K562 (cell line): ENCODE data around the gene TERC. TPM values are rescaled to one million over a fixed set of nuclear protein-coding genes. Genes with fewer than 3 reads are reported as not detected.

Source experiments
- ELF1 ChIP-seq: fragments of 200-800 bp; sonication (Bioruptor generic); IDR thresholded peaks from 2 replicates; pipeline ENCODE4 v1.6.1; 2016; ENCODE audit warnings: missing genetic modification characterization, missing compliant biosample characterization
- ELF2 ChIP-seq: fragments of 250-450 bp; sonication (Bioruptor Pico); IDR thresholded peaks from 2 replicates; pipeline ENCODE4 v1.5.0; 2021; ENCODE audit warnings: mild to moderate bottlenecking
- ETV1 ChIP-seq: fragments of 450-650 bp; conservative IDR thresholded peaks from 2 replicates; pipeline ENCODE4 v1.6.1; 2016; ENCODE audit warnings: missing genetic modification characterization, control low read depth, low read depth, missing compliant biosample characterization
- GATAD2A ChIP-seq: fragments of 450-650 bp; IDR thresholded peaks from 2 replicates; pipeline ENCODE4 v1.6.1; 2017
- KLF6 ChIP-seq: fragments of 250-450 bp; sonication (Bioruptor Pico); IDR thresholded peaks from 2 replicates; pipeline ENCODE4 v1.4.0; 2020; ENCODE audit warnings: mild to moderate bottlenecking, moderate library complexity, borderline replicate concordance
- NFATC3 ChIP-seq: fragments of 450-650 bp; IDR thresholded peaks from 2 replicates; pipeline ENCODE4 v1.6.1; 2017; ENCODE audit warnings: mild to moderate bottlenecking
- OTX1 ChIP-seq: fragments of 450-650 bp; formaldehyde crosslinking; IDR thresholded peaks from 2 replicates; pipeline ENCODE4 v1.4.0; 2022; ENCODE audit warnings: mild to moderate bottlenecking
- POLR2B ChIP-seq: fragments of 450-650 bp; IDR thresholded peaks from 2 replicates; pipeline ENCODE4 v1.6.1; 2018; ENCODE audit warnings: low read depth; ENCODE audit not compliant: partially characterized antibody
- SAFB2 ChIP-seq: fragments of 200-400 bp; formaldehyde crosslinking; IDR thresholded peaks from 2 replicates; pipeline ENCODE4 v1.6.1; 2018; ENCODE audit warnings: borderline replicate concordance, low read length, low read depth, moderate library complexity; ENCODE audit not compliant: severe bottlenecking
- SP1 ChIP-seq: sonication (generic); formaldehyde crosslinking; IDR thresholded peaks from 2 replicates; pipeline ENCODE4 v1.8.1; 2022; ENCODE audit warnings: mild to moderate bottlenecking, missing genetic modification reagents
- SPI1 ChIP-seq: IDR thresholded peaks from 2 replicates; pipeline ENCODE4 v1.6.1; 2011; ENCODE audit warnings: low read depth, low read length, control low read depth, borderline replicate concordance
- TEAD2 ChIP-seq: fragments of 450-650 bp; IDR thresholded peaks from 2 replicates; pipeline ENCODE4 v1.6.1; 2016; ENCODE audit warnings: missing genetic modification characterization, control low read depth, missing compliant biosample characterization
- ZNF146 ChIP-seq: IDR thresholded peaks from one replicate; pipeline ENCODE4 v1.6.1; 2018; ENCODE audit warnings: missing compliant biosample characterization; ENCODE audit not compliant: unreplicated experiment
- ZNF232 ChIP-seq: sonication (generic); formaldehyde crosslinking; IDR thresholded peaks from 2 replicates; pipeline ENCODE4 v1.8.0; 2022; ENCODE audit warnings: mild to moderate bottlenecking, missing genetic modification reagents
- ZNF408 ChIP-seq: fragments of 250-450 bp; sonication (Bioruptor Pico); IDR thresholded peaks from 2 replicates; pipeline ENCODE4 v1.4.0; 2020; ENCODE audit warnings: low read depth, mild to moderate bottlenecking, moderate library complexity
- ZSCAN29 ChIP-seq: fragments of 450-650 bp; IDR thresholded peaks from 2 replicates; pipeline ENCODE4 v1.6.1; 2017
- polyA plus RNA-seq, 8 experiments: library from polyadenylated mRNA; depleted of rRNA in 4 of 8; stranded (reverse) in 5 of 8; unstranded in 3 of 8; fragments of >200 nt; fragmentation: Nextera tagmentation in 2 of 8; fragmentation: Illumina TruSeq in 1 of 8; extraction: Ambion mirVana in 2 of 8; extraction: Trizol in 1 of 8; gene quantifications; 2 replicates each; pipeline versions ENCODE4 v1.2.1 to v1.2.3, GENCODE V29; 2011 to 2014; ENCODE audit warnings: inconsistent platforms in 1 of 8, missing spikeins in 1 of 8
- total RNA-seq, 7 experiments: library from RNA; depleted of rRNA in 6 of 7; stranded (reverse); fragments of >200 nt in 6 of 7; fragmentation: Illumina TruSeq in 2 of 7; extraction: Trizol in 2 of 7; gene quantifications; 2 replicates each; pipeline versions ENCODE4 v1.2.1 to v1.2.3, GENCODE V29; 2011 to 2021; ENCODE audit warnings: low replicate concordance in 1 of 7
- TF ChIP-seq, protein P1 (sequence below): fragments of 250-450 bp; sonication (Bioruptor Pico); IDR thresholded peaks from 2 replicates; pipeline ENCODE4 v1.5.1; 2021; ENCODE audit warnings: mild to moderate bottlenecking
- TF ChIP-seq, protein P2 (sequence below): fragments of 250-450 bp; sonication (Bioruptor Pico); IDR thresholded peaks from 2 replicates; pipeline ENCODE4 v1.5.0; 2021; ENCODE audit warnings: mild to moderate bottlenecking, borderline replicate concordance
- TF ChIP-seq, protein P3 (sequence below): fragments of 450-650 bp; IDR thresholded peaks from 2 replicates; pipeline ENCODE4 v1.6.1; 2016; ENCODE audit warnings: mild to moderate bottlenecking
- TF ChIP-seq, protein P4 (sequence below): fragments of 250-450 bp; sonication (Bioruptor Pico); IDR thresholded peaks from 2 replicates; pipeline ENCODE4 v1.4.0; 2020
- TF ChIP-seq, protein P5 (sequence below): sonication (generic); formaldehyde crosslinking; IDR thresholded peaks from 2 replicates; pipeline ENCODE4 v1.8.0; 2022; ENCODE audit warnings: mild to moderate bottlenecking, missing genetic modification reagents

TERC gene
- total and polyA plus RNA-seq, 9 of the 15 experiments (the other 6 are each of a cell fraction or from before 2014, with no cell fraction given), result 0.77 to 234 (median 27.9) TPM; not detected in 3

DNA sequence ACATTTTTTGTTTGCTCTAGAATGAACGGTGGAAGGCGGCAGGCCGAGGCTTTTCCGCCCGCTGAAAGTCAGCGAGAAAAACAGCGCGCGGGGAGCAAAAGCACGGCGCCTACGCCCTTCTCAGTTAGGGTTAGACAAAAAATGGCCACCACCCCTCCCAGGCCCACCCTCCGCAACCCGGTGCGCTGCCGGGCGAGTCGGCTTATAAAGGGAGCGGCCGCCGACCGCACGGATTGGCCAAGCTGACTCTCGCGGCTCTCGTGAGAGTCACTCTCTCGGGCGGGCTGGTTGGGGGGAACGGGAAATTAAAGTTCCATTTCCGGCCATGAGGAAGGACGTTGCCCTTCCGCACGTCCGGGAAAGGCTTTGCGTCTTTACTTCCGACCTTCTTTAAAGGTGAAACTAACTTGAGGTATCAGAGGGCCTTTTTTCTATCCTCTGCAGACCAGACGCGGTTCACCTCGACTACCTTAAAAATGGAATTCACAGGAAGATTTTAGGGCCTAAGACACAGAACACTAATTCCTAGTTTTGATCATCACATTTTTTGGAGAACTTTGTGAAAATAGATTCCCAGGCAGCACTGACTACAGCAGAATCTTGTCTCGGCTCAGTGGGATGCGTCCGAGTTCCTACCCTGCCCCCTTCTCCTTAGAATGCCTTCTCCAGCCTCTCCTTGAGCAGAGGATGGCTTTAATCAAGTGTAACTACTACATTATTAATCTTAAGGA, at the start of gene TERC (continued):
- TF ChIP-seq, protein P1, sequence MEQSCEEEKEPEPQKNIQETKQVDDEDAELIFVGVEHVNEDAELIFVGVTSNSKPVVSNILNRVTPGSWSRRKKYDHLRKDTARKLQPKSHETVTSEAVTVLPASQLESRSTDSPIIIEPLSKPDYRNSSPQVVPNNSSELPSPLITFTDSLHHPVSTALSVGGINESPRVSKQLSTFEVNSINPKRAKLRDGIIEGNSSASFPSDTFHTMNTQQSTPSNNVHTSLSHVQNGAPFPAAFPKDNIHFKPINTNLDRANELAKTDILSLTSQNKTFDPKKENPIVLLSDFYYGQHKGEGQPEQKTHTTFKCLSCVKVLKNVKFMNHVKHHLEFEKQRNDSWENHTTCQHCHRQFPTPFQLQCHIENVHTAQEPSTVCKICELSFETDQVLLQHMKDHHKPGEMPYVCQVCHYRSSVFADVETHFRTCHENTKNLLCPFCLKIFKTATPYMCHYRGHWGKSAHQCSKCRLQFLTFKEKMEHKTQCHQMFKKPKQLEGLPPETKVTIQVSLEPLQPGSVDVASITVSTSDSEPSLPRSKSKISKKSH (CRISPR knock-in tag), result no peak
- TF ChIP-seq SAFB2 (no peak), ZNF232 (no peak), OTX1 (CRISPR knock-in tag) (peak; percentile 86; the same call in 1 of the 2 replicates), ELF1 (tag) (peak; percentile 95), ETV1 (tag) (peak; percentile 74), ZNF146 (CRISPR knock-in tag) (no peak), ELF2 (CRISPR knock-in tag) (no peak), ZSCAN29 (no peak), KLF6 (CRISPR knock-in tag) (peak; percentile 73; the same call in 1 of the 2 replicates), TEAD2 (tag) (no peak), NFATC3 (no peak), SPI1 (no peak), GATAD2A (no peak), POLR2B (peak; percentile 92), SP1 (CRISPR knock-in tag) (peak; percentile 10; the same call in 1 of the 2 replicates), ZNF408 (CRISPR knock-in tag) (no peak)
- TF ChIP-seq, protein P2, sequence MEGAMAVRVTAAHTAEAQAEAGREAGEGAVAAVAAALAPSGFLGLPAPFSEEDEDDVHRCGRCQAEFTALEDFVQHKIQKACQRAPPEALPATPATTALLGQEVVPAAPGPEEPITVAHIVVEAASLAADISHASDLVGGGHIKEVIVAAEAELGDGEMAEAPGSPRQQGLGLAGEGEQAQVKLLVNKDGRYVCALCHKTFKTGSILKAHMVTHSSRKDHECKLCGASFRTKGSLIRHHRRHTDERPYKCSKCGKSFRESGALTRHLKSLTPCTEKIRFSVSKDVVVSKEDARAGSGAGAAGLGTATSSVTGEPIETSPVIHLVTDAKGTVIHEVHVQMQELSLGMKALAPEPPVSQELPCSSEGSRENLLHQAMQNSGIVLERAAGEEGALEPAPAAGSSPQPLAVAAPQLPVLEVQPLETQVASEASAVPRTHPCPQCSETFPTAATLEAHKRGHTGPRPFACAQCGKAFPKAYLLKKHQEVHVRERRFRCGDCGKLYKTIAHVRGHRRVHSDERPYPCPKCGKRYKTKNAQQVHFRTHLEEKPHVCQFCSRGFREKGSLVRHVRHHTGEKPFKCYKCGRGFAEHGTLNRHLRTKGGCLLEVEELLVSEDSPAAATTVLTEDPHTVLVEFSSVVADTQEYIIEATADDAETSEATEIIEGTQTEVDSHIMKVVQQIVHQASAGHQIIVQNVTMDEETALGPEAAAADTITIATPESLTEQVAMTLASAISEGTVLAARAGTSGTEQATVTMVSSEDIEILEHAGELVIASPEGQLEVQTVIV, result peak; percentile 63; the same call in 1 of the 2 replicates
- TF ChIP-seq, protein P3, sequence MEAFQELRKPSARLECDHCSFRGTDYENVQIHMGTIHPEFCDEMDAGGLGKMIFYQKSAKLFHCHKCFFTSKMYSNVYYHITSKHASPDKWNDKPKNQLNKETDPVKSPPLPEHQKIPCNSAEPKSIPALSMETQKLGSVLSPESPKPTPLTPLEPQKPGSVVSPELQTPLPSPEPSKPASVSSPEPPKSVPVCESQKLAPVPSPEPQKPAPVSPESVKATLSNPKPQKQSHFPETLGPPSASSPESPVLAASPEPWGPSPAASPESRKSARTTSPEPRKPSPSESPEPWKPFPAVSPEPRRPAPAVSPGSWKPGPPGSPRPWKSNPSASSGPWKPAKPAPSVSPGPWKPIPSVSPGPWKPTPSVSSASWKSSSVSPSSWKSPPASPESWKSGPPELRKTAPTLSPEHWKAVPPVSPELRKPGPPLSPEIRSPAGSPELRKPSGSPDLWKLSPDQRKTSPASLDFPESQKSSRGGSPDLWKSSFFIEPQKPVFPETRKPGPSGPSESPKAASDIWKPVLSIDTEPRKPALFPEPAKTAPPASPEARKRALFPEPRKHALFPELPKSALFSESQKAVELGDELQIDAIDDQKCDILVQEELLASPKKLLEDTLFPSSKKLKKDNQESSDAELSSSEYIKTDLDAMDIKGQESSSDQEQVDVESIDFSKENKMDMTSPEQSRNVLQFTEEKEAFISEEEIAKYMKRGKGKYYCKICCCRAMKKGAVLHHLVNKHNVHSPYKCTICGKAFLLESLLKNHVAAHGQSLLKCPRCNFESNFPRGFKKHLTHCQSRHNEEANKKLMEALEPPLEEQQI, result peak; percentile 78; the same call in 1 of the 2 replicates
- TF ChIP-seq, protein P4, sequence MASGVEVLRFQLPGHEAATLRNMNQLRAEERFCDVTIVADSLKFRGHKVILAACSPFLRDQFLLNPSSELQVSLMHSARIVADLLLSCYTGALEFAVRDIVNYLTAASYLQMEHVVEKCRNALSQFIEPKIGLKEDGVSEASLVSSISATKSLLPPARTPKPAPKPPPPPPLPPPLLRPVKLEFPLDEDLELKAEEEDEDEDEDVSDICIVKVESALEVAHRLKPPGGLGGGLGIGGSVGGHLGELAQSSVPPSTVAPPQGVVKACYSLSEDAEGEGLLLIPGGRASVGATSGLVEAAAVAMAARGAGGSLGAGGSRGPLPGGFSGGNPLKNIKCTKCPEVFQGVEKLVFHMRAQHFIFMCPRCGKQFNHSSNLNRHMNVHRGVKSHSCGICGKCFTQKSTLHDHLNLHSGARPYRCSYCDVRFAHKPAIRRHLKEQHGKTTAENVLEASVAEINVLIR, result no peak
- TF ChIP-seq, protein P5, sequence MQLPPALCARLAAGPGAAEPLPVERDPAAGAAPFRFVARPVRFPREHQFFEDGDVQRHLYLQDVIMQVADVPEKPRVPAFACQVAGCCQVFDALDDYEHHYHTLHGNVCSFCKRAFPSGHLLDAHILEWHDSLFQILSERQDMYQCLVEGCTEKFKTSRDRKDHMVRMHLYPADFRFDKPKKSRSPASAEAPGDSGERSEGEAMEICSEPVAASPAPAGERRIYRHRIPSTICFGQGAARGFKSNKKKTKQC (CRISPR knock-in tag), result no peak
